ENCODE measurements around the gene WNT9A.
"Not testable (repeated sequence)": the region's sequence is repeated elsewhere in the genome, so short reads cannot be mapped to it uniquely, and the experiment has no call there.

- TF ChIP-seq CTCF, POLR2A (IDR thresholded peaks at IDR 0.05): not testable (repeated sequence)
Measured at GRCh38 chr1:227966733-227967132, 19.0 kb upstream of the WNT9A start.

Data from lower leg skin (tissue), 3 donors.